IgD-negative memory B cell (primary cell): Measurements from ENCODE around the gene OSBP. TPM values are rescaled to one million over a fixed set of nuclear protein-coding genes. Genes with fewer than 3 reads are reported as not detected.
A peak's percentile ranks its signal among the peaks of the same experiment; 100 is the strongest.

Experiments
- H3K27ac Mint-ChIP-seq, 3 donors: one replicate each; pipeline ENCODE4 v1.8.0; 2020 to 2022; ENCODE audit warnings: mild to moderate bottlenecking in 3 of 3, mixed read lengths in 3 of 3, moderate library complexity in 1 of 3
- H3K27me3 Mint-ChIP-seq: one replicate; pipeline ENCODE4 v1.8.0; 2021; ENCODE audit warnings: mixed read lengths
- H3K36me3 Mint-ChIP-seq: one replicate; pipeline ENCODE4 v1.8.0; 2020; ENCODE audit warnings: mild to moderate bottlenecking, mixed read lengths
- H3K4me1 Mint-ChIP-seq, 3 donors: one replicate each; pipeline ENCODE4 v1.8.0; 2020 to 2022; ENCODE audit warnings: mixed read lengths in 3 of 3, mild to moderate bottlenecking in 1 of 3
- H3K4me3 Mint-ChIP-seq, 4 donors: one replicate each; pipeline ENCODE4 v1.8.0; 2020 to 2022; ENCODE audit warnings: mild to moderate bottlenecking in 4 of 4, mixed read lengths in 4 of 4, moderate library complexity in 3 of 4
- H3K9me3 Mint-ChIP-seq, 3 donors: one replicate each; pipeline ENCODE4 v1.8.0; 2020 to 2021; ENCODE audit warnings: mixed read lengths in 3 of 3, mild to moderate bottlenecking in 1 of 3
- polyA plus RNA-seq: library from polyadenylated mRNA; unstranded; fragments of 300-500 nt; fragmentation: Illumina TruSeq; gene quantifications from one replicate; pipeline ENCODE4 v1.2.3, GENCODE V29; 2021

OSBP gene
- polyA plus RNA-seq, 1 donor from 2014 or later = 15.3 TPM

GRCh38 chr11:59615120-59615636, 396 bp downstream of the OSBP start:
- H3K4me3 Mint-ChIP-seq = peak overlapping the region; percentile 77 to 92 (median 86)
- H3K4me1 Mint-ChIP-seq = peaks cover 18 to 39% (median 36%) of the 10 kb centered on the region in 3 donors

GRCh38 chr11:59614277-59615119, 1.1 kb downstream of the OSBP start:
- H3K9me3 Mint-ChIP-seq = no peaks in the 10 kb centered on the region
- peaks cover 18 to 39% (median 36%) of the 10 kb centered on the region in 3 donors for H3K4me1 Mint-ChIP-seq
- H3K27me3 Mint-ChIP-seq = no peaks in the 10 kb centered on the region

More at GRCh38 chr11:59615120-59615636, 396 bp downstream of the OSBP start:
- H3K27me3 Mint-ChIP-seq = no peaks in the 10 kb centered on the region
- H3K36me3 Mint-ChIP-seq = peaks cover 7% of the 10 kb centered on the region
- no peaks in the 10 kb centered on the region for H3K9me3 Mint-ChIP-seq
- H3K27ac Mint-ChIP-seq = peak overlapping the region; percentile 81 to 98 (median 94)

GRCh38 chr11:59611570-59612565, 3.7 kb downstream of the OSBP start:
- peak overlapping the region in 3 of 4 donors; percentile 2 to 77 (median 3) for H3K4me3 Mint-ChIP-seq
- no peaks in the 10 kb centered on the region for H3K9me3 Mint-ChIP-seq
- H3K4me1 Mint-ChIP-seq = peaks cover 18 to 42% (median 36%) of the 10 kb centered on the region in 3 donors
- H3K27me3 Mint-ChIP-seq = no peaks in the 10 kb centered on the region
- no peak overlapping the region for H3K27ac Mint-ChIP-seq
- peaks cover 7% of the 10 kb centered on the region for H3K36me3 Mint-ChIP-seq

More at GRCh38 chr11:59614277-59615119, 1.1 kb downstream of the OSBP start:
- Mint-ChIP-seq H3K27ac (peak overlapping the region; percentile 81 to 94 (median 88)), H3K4me3 (peak overlapping the region; percentile 77 to 92 (median 86)), H3K36me3 (peaks cover 7% of the 10 kb centered on the region)

GRCh38 chr11:59610289-59610688, 5.3 kb downstream of the OSBP start:
- Mint-ChIP-seq H3K27me3 (no peaks in the 10 kb centered on the region), H3K27ac (no peak overlapping the region), H3K4me1 (peaks cover 18 to 38% (median 36%) of the 10 kb centered on the region in 3 donors), H3K36me3 (peaks cover 7% of the 10 kb centered on the region), H3K4me3 (peak overlapping the region in 1 of 4 donors; percentile 50), H3K9me3 (no peaks in the 10 kb centered on the region)

- no peaks in the 10 kb centered on the region for H3K27me3 Mint-ChIP-seq
- H3K27ac Mint-ChIP-seq = no peak overlapping the region
- H3K4me1 Mint-ChIP-seq = peaks cover 12 to 21% (median 20%) of the 10 kb centered on the region in 3 donors
- H3K4me3 Mint-ChIP-seq = no peak overlapping the region
- H3K9me3 Mint-ChIP-seq = no peaks in the 10 kb centered on the region
- H3K36me3 Mint-ChIP-seq = peaks cover 3% of the 10 kb centered on the region
Observed at GRCh38 chr11:59607703-59608454, 7.7 kb downstream of the OSBP start.

- Mint-ChIP-seq H3K9me3 (no peaks in the 10 kb centered on the region), H3K36me3 (peaks cover 5% of the 10 kb centered on the region), H3K27me3 (no peaks in the 10 kb centered on the region), H3K4me3 (no peak overlapping the region), H3K27ac (no peak overlapping the region), H3K4me1 (peaks cover 4 to 6% (median 4%) of the 10 kb centered on the region in 3 donors)
Observed at GRCh38 chr11:59602432-59602831, 13.1 kb downstream of the OSBP start.

- no peak overlapping the region for H3K4me3 Mint-ChIP-seq
- peaks cover 5% of the 10 kb centered on the region for H3K36me3 Mint-ChIP-seq
- H3K27ac Mint-ChIP-seq = no peak overlapping the region
- H3K9me3 Mint-ChIP-seq = no peaks in the 10 kb centered on the region
- H3K27me3 Mint-ChIP-seq = no peaks in the 10 kb centered on the region
- peaks cover 4 to 6% (median 4%) of the 10 kb centered on the region in 3 donors for H3K4me1 Mint-ChIP-seq
Observed at GRCh38 chr11:59601788-59602187, 13.8 kb downstream of the OSBP start.

- Mint-ChIP-seq H3K36me3 (peaks cover 8% of the 10 kb centered on the region), H3K27ac (peak overlapping the region in 1 of 3 donors; percentile 48)
Observed at GRCh38 chr11:59600636-59601035, 14.9 kb downstream of the OSBP start.

GRCh38 chr11:59600234-59600633, 15.3 kb downstream of the OSBP start:
- Mint-ChIP-seq H3K4me1 (peaks cover 4% of the 10 kb centered on the region in 3 donors), H3K36me3 (peaks cover 8% of the 10 kb centered on the region), H3K9me3 (no peaks in the 10 kb centered on the region), H3K27ac (peak overlapping the region in 1 of 3 donors; percentile 48), H3K4me3 (no peak overlapping the region), H3K27me3 (no peaks in the 10 kb centered on the region)

More at GRCh38 chr11:59600636-59601035, 14.9 kb downstream of the OSBP start:
- Mint-ChIP-seq H3K4me3 (no peak overlapping the region), H3K9me3 (no peaks in the 10 kb centered on the region), H3K27me3 (no peaks in the 10 kb centered on the region), H3K4me1 (peaks cover 4% of the 10 kb centered on the region in 3 donors)

- Mint-ChIP-seq H3K27ac (no peak overlapping the region), H3K4me3 (no peak overlapping the region), H3K27me3 (no peaks in the 10 kb centered on the region), H3K4me1 (peaks cover 4 to 5% (median 4%) of the 10 kb centered on the region in 3 donors), H3K36me3 (peaks cover 11% of the 10 kb centered on the region), H3K9me3 (no peaks in the 10 kb centered on the region)
Observed at GRCh38 chr11:59598961-59599360, 16.6 kb downstream of the OSBP start.

- H3K27me3 Mint-ChIP-seq = no peaks in the 10 kb centered on the region
- H3K27ac Mint-ChIP-seq = peak overlapping the region in 2 of 3 donors; percentile 41 to 56
- H3K36me3 Mint-ChIP-seq = peaks cover 12% of the 10 kb centered on the region
- peaks cover 0 to 3% (median 0%) of the 10 kb centered on the region in 3 donors for H3K4me1 Mint-ChIP-seq
- H3K9me3 Mint-ChIP-seq = peaks cover 0 to 8% (median 7%) of the 10 kb centered on the region in 3 donors
- H3K4me3 Mint-ChIP-seq = no peak overlapping the region
Observed at GRCh38 chr11:59584294-59584693, 31.3 kb downstream of the OSBP start.

GRCh38 chr11:59582006-59582405, 33.6 kb downstream of the OSBP start:
- Mint-ChIP-seq H3K4me1 (peaks cover 0 to 2% (median 0%) of the 10 kb centered on the region in 3 donors), H3K27me3 (no peaks in the 10 kb centered on the region), H3K27ac (peak overlapping the region in 1 of 3 donors; percentile 27), H3K4me3 (no peak overlapping the region), H3K36me3 (peaks cover 12% of the 10 kb centered on the region), H3K9me3 (peaks cover 0 to 8% (median 7%) of the 10 kb centered on the region in 3 donors)

GRCh38 chr11:59578369-59578768, 37.2 kb downstream of the OSBP start:
- Mint-ChIP-seq H3K27me3 (no peaks in the 10 kb centered on the region), H3K36me3 (peaks cover 12% of the 10 kb centered on the region), H3K4me3 (no peak overlapping the region), H3K4me1 (no peaks in the 10 kb centered on the region), H3K9me3 (no peaks in the 10 kb centered on the region), H3K27ac (peak overlapping the region in 1 of 3 donors; percentile 89)

- H3K27me3 Mint-ChIP-seq = no peaks in the 10 kb centered on the region
- H3K4me1 Mint-ChIP-seq = no peaks in the 10 kb centered on the region
- H3K27ac Mint-ChIP-seq = peak overlapping the region in 1 of 3 donors; percentile 18
- H3K4me3 Mint-ChIP-seq = no peak overlapping the region
- peaks cover 10% of the 10 kb centered on the region for H3K36me3 Mint-ChIP-seq
- no peaks in the 10 kb centered on the region for H3K9me3 Mint-ChIP-seq
Observed at GRCh38 chr11:59575505-59575904, 40.1 kb downstream of the OSBP start.
